SKM-1 (cell line): ENCODE results near the gene BAK1.
"Not testable (repeated sequence)": the region's sequence is repeated elsewhere in the genome, so short reads cannot be mapped to it uniquely, and the experiment has no call there.

ENCODE experiments used
- DNase-seq: peaks from one replicate; lab custom pipeline; 2025; ENCODE audit not compliant: unreplicated experiment; lab: John Stamatoyannopoulos, UW

The BAK1 gene

DNA sequence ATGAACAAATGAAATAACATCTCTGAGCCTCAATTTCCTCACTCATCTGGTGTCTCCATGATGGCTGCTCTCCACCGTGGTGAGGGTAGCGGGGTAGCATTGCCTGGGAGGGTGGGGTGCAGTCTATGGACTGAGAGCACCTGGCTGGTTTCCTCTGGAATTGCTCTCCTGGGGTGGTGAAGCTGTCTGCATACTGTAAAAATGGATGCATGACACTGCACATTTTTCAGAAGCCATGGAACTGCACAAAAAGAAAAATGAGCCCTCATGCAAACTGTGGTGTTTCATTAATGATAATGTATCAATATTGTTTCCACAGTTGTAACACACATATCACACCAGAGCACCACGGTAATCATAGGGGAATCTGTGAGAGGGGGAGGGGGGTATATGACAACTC lies 28.9 kb upstream of the BAK1 start:
- no peak for DNase-seq

DNA sequence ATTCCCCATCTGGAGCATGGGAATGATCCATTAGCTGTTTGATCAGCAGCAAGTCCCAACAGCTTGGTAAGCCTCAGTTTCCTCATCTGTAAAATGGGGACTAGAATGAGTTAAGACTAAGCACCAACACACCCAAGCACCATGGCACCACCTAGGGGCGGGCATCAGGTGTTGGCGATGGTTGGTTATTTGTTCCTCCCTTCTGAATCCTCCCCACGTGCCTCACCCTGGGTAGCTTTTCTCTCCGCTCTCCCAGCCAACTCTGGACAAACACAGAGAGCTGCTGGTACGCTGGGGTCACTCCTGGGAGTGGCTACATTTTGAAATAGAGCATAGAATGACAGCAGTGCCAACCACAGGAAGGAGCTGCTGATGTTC lies 27.7 kb upstream of the BAK1 start:
- DNase-seq, result no peak

DNA sequence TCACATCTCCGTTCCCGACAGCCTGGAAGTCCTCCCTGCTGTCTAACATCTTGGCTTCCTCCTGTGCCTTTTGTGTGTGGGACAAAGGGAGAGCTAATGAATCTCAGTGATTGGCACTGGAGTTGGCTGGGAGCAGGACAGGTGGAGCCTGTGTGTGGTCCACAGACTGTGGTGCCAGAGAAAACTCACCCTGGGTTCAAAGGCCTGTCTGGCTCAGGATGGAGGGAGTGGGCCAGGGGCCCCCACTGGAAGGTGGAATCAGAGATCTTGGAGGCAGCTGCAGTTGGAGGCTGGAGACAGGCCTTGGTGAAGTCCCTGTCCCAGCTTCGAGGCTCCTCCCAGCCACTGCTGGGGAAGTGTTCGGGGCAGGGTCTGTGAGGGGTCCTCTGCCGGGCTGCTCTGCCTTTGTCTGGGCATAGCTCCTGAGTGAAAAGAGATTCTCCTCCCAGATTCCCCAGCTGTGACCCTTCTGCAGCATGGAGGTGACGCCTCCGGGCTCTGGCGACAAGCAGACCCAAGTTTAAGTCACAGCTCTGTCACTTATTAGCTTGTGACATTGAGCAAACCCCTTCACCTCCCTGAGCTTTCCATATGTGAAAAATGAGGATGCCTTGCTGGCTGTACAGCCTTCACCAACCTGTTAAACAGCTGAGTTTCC lies 27.2 kb upstream of the BAK1 start:
- no peak for DNase-seq

DNA sequence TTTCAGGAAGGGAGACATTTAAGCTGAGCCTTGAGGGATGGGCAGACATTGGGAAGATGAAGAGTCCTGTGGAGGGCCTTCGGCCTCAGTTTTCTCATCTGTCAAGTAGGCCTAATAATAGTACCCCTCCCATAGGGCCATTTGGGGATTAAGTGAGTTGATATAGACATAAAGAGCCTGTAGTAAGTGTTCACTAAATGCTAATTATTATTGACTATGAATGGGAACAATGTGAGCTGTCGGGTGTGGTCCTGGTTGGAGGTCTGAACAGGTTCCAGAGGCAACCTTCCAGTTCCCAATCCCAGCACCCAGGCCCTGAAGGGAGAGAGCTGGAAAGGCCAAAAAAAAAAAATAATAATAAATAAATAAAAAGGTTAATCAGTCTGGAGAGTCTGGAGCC lies 26.6 kb upstream of the BAK1 start:
- no peak for DNase-seq

DNA sequence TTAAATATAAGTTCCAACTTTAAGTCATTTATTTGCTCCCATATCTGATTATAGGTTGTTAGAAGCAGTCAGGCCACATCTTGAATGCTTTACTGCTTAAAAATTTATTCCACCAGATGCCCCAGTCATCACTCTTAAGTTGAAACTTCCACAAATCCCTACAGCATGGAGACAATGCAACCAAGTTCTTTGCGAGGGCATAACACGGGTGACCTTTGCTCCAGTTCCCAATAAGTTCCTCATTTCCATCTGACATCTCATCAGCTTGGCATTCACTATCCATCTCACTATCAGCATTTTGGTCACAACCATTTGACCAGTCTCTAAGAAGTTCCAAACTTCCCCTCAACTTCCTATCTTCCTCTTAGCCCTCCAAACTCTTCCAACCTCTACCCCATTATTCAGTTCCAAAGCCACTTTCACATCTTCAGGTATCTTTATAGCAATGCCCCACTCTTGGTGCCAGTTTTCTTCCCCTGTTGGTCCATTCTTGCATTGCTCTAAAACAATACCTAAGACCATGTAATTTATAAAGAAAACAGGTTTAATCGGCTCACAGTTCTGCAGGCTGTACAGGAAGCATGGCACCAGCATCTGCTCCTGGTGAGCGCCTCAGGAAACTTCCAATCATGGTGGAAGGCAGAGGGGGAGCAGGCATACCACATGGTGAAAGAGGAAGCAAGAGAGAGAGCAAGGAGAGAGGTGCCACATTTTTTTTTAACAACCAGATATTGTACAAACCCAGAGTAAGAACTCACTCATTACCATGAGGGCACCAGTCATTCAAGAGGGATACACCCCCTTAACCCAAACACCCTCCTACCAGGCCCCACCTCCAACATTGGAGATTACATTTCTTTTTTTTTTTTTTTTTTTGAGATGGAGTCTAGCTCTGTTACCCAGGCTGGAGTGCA lies 25.1 kb upstream of the BAK1 start:
- no peak for DNase-seq

DNA sequence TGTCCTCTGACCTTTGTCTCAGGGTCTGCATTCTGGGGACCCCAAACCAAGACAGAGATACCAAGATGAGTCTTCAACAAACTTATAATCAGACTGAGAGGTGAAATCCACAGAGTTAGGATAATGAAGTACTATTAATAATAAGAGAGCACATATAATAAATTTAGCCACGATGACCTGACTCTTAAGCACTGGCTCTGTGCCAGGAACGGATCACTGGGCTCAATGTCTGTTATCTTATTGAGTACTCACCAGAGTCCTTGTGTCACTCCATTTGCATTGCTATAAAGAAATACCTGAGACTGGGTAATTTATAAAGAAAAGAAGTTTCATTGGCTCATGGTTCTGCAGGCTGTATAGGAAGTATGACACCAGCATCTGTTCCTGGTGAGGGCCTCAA lies 22.1 kb upstream of the BAK1 start:
- DNase-seq, result no peak

DNA sequence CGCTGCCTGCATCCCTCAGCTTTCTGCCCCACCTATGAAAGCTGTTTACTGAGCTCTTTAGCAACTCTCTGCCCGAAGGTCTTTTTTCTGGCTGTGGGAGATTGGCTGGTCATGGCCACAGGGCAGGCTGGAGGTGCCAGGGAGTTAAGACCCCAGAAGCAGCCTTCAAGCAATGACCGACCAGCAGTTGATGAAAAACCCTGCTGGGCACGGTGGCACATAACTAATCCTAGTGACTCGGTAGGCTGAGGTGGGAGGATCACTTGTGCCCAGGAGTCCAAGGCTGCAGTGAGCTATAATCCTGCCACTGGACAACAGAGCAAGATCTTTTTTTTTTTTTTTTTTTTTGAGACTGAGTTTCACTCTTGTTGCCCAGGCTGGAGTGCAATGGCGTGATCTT lies 20.7 kb upstream of the BAK1 start:
- no peak for DNase-seq

DNA sequence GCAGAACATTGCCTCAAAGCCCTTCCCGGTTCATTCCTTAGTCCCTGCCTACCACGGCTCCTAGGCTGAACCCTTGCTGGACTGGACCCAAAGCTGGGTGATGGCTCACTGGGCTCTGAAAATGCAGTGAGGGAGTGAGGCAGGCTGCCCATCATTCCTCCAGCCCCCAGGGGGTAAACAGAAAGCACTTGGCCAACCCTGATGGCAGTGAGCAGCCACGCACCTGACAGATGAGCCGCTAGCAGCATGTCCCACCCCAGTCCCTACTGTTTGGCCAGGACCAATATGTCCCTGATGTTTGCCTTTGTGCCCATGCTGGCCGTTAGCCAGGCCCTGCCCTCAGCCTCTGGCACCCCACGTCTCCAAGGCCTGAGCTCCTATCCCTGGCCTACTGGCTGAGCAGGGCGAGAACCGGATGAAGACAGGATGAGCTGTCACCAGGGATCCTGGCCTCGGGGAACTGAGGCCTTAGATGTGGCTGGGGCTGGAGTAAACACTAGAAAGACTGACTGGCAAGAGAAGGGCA lies 19.4 kb upstream of the BAK1 start:
- DNase-seq, result no peak

DNA sequence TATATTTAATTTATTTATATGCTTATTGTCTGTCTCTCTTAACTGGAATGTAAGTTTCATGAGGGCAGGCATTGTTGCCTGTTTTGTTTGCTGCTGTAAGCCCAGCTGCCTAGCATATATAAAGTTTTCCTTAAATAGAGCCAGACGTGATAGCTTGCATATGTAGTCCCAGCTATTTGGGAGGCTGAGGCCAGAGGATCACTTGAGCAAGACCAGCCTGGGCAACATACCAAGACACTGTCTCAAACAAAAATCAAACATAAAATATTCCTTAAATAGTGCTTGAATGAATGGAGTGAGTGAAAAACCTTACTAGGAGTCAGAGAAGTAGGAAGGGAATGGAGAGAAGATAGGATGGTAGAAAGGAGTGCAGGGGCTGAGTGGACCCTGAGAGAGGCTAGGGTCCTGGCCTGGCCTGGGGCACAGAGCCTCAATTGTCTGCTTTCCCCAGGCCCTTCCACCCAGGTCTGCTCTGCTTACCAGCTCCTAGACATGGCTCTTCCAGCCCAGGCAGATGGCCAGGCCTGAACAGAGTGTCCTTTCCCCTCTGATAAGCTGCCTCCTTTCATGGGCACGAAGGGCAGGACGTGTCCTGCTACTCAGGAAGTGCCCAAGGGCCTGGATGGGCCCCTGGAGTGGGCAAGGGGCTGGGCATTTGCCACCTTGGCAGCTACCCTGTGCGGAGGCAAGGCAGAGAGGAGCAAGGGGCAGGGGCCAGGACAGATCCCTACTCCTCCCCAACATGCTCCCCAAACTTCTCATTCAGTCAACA lies 17.7 kb upstream of the BAK1 start:
- DNase-seq, result no peak

DNA sequence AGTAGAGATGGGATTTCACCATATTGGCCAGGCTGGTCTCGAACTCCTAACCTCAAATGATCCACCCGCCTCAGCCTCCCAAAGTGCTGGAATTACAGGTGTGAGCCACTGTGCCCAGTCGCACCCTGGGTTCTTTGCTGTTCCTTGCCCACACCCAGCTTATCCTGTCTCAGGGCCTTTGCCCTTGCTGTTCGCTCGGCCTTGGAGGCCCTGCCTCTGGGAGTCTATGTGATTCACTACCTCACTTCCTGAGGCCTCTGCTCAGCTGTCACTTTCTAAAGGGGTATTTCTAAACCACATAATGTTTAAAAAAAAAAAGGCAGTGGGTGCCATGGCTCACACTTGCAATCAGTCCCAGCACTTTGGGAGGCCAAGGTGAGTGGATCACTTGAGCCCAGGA lies 16.8 kb upstream of the BAK1 start:
- not testable (repeated sequence) for DNase-seq

DNA sequence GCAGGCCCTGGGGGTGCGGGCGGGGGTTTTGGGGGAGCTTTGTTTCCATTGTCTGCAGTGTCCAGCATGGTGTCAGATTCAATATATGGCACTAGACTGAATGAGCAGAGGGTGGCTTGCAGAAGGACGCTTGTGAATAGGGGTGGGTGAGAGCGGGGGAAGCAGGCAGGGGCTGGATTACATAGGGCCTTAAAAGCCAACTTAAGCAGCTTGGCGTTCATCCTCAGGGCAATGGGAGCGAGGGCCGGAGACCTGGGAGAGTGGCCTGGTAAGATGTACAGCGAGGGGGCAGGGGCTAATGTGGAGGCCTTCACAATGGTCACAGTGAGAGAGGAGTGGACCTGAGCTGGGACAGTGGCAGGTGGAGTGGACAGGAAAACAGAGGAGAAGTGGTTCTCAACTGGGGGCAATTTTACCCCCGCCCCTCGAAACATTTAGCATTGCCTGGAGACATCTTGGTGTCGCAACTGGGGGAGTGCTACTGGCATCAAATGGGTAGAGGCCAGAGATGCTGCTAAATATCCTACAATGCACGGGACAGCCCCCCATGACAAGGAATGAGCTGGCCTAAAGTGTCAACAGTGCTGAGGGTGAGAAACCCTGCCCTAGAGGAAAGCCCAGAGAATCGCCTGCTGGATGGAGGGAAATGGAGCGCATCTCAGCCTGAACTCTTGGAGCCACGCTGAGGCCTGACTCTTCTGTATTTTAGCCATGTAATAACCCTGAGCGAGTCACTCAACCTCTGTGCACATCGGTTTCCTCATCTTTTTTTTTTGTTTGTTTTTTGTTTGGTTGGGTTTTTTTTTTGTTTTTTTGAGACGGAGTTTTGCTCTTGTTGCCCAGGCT lies 15.1 kb upstream of the BAK1 start:
- DNase-seq, result no peak

DNA sequence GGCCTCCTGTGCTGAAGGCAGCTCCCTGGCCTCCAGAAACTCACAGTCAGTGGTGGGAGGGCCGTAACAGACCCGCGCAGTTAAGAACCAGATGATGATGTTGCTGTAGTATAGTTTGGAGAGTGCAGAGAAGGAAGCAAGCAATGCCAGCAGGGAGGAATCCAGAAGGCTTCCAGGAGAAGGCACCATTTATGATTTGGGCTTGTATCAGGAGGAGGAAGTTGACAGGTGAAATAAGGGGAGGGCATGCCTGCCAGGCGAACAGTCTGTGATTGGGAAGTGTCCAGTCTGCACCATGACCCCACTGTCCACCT lies 13.3 kb upstream of the BAK1 start:
- no peak for DNase-seq

DNA sequence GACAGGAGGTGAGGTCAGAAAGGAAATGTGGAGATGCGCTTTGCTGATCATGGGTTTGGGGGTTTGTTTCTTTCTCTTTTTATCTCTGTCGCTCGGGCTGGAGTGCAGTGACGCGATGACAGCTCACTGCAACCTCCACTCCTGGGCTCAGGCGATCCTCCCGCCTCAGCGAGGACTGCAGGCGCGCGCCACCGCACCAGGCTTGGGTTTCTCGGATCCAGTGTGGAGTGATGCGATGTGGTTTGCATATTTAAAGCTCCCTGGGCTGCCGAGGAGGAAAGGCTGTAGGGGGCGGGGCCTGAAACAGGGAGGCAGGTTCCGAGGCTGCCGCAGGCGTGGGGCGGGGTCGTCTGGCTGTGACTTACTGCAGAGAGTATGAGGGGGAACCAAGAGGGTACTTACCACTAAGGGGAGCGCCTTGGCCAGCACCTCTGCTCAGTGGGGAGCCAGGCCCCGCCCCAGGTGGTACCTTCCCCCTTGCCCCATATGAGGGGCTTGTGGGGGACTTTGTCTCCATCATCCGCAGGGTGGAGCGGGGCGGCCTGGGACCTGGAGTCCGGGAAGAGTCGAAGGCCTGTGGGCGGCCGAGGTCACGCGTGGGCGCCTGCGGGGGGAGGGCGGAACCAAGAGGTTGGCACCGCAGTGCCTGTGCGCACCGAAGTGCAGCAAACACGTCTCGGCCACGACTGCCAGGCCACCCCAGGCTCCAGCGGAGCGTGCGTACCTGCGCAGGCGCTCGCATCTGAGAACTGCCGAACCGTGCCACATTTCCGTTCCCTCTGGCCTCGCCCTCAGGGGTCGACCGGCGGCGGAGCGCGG lies 12.7 kb upstream of the BAK1 start:
- no peak for DNase-seq

DNA sequence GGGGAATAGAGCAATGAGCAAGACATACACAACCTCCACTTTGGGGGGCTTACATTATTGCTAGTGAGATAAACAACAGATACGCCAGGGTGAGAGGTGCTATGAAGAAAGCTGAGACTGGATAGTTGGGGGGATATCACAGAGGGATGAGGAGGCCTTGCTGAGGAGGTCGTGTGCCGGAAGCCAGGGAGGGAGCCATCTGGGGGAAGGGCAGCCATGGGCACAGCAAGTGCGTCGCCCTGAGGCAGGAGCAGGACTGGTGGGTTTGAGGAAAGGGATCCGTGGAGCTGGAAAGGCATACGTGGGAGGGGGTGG lies 12.2 kb upstream of the BAK1 start:
- no peak for DNase-seq

DNA sequence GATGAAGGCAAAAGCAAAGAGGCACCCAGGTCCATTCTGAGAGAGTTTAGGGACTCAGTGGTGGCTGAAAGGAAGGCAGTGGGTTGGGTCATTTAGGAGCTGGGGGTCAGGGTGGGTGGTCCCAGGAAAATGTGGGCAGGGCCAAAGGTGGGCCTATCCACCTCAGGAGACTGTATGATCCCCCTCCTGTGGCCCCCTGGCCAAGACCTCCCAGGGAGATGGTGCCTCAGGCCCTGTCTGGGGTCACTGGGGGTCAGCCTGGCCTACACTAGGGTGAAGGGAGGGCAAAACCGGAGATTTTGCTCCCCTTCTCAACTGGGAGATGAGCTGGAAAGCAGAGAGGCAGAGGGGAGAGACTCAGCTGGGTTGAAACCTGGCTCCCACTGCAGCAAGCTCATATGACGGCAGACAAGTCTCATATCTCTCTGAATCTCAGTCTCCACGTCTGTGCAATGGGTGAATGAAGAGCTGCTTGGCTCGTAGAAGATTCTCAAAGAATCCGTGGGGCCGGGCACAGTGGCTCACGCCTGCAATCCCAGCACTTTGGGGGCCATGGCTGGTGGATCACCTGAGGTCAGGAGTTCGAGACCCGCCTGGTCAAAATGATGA lies 11.5 kb upstream of the BAK1 start:
- DNase-seq, result no peak

DNA sequence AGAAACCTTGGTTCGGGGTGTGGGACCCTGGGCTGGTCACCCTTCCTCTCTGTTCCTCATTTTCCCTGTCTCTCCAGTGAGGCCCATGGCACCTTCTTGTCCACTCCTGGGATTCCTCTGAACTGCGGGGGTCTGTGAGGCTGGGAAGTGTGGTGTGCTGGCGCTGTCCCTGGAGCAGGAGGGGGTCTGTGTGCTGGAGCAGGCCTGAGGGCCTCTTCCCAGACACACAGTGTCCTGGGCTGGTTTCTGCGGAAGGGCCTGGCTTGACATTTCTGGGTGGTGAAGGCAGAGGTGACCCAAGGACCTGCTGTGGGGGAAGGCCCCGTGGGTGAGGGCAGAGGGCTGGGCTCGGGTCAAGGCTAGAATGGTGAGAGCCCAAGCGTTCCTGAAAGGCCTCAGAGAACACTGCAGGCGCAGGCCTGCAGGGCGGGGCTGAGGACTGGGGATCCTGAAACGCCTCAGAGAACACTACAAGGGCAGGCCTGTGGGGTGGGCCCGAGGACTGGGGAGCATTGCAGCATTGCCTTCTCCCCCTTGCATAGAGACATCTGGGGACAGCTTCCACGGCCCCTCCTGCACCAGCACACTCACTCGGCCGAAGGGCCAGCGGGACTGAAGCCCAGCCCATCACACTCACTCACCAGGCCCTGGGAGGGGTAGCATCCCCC lies 10.6 kb upstream of the BAK1 start:
- no peak for DNase-seq

DNA sequence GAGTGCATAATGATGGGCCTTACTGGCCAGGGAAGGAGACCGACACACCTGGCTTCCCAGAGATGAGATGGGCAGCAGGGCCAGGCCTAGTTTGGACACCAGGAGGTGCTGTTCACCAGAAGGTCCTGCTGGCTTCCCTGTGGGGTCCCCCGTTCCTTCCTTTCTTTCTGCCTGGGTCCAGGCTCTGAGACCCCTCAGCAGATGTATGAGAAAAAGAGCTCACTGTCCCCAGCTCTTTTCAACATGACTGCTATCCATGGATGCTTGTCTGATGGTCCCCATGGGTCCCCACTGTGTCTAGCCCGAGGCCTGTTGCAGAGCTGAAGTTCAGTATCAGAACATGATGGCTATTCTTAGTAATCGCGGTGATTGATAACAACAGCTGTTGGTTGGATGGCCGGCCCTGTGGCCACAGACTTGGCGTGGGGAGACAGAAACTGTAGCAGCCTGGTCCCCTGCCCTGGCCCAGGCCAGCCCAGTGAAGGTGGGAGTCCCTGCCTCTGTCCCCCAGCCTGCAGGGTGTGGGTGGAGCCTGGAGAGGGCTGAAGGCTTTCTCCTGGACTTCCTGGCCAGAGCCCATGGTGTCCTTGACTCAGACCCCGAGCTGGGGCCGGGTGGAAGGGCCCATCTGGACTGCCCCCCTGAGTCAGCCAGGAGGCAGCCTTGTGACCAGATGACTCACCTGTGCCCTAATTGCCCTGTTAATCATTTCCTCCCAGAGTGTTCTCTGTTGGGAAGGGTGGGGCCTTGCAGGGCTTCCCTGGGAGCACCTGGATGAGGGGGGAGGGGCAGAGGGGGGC lies 9.9 kb upstream of the BAK1 start:
- no peak for DNase-seq

DNA sequence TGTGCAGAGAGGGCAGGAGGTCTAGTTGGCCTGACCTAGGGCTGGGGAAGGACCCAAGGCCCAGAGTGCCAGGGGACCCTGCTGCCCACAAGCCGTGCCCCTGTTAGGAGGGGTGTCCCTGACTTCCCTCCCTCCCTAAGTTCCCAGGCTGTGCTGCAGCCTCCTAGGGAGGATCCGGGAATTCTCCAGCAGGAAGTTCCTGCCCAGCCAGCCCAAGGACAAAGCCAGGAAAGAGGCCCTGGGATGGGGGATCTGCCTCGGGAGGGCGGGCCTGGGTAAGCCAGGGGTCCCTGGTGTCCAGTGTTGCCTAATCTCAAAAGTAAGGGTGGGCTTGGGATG lies 9.3 kb upstream of the BAK1 start:
- no peak for DNase-seq

DNA sequence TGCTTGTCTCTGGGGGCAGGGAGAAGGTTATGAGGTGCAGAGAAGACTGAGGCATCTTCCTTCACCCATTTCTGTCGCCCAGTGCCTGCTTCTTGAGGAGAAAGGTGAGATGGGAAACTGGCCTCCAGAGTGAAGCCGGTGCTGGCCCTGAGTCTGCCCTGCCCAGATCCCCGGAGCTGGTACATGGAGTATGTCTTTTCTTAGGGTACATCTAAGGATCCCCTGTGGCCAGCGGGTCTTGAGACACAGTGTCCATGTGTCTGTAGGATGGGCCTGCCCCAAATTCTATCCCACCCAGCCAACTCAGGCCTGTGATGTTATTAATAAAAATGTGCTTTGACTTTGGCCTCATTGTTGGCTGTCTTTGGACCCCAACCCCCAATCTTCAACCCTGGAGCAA lies 8.8 kb upstream of the BAK1 start:
- no peak for DNase-seq
